ENCODE measurements around the gene FAM217A. TPM values are rescaled to one million over a fixed set of nuclear protein-coding genes. Genes with fewer than 3 reads are reported as not detected.

The FAM217A gene
- total and polyA plus RNA-seq, 2 of the 13 experiments (the other 11 are each of a cell fraction or from before 2014, with no cell fraction given): not detected

DNA sequence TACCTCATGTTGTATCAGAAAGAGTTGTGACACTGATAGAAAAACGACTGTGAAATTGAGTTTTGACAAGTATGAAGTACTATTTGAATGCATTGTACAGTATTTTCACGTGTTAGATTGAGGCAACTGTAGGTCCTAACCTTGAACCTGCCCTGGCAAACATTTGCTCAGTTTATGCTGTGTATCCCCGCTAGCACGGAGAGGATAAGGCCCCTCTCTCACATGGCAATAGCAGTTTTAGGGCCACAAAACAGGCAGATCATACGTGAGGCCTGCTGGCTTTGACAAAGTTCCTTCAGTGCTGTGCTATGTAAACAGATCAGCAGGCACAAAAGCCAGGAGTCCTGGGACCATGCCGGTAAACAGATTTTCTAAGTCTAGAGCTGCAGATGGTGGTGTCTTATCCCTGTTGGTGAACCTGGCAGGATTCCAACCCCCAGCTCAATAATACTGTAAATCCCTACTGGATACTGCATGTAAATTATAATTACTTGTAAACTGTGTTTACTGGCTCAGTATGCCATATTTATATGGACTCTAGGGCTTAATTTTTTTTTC is 23.8 kb upstream of the FAM217A start (continued):
- TF ChIP-seq, protein P1, sequence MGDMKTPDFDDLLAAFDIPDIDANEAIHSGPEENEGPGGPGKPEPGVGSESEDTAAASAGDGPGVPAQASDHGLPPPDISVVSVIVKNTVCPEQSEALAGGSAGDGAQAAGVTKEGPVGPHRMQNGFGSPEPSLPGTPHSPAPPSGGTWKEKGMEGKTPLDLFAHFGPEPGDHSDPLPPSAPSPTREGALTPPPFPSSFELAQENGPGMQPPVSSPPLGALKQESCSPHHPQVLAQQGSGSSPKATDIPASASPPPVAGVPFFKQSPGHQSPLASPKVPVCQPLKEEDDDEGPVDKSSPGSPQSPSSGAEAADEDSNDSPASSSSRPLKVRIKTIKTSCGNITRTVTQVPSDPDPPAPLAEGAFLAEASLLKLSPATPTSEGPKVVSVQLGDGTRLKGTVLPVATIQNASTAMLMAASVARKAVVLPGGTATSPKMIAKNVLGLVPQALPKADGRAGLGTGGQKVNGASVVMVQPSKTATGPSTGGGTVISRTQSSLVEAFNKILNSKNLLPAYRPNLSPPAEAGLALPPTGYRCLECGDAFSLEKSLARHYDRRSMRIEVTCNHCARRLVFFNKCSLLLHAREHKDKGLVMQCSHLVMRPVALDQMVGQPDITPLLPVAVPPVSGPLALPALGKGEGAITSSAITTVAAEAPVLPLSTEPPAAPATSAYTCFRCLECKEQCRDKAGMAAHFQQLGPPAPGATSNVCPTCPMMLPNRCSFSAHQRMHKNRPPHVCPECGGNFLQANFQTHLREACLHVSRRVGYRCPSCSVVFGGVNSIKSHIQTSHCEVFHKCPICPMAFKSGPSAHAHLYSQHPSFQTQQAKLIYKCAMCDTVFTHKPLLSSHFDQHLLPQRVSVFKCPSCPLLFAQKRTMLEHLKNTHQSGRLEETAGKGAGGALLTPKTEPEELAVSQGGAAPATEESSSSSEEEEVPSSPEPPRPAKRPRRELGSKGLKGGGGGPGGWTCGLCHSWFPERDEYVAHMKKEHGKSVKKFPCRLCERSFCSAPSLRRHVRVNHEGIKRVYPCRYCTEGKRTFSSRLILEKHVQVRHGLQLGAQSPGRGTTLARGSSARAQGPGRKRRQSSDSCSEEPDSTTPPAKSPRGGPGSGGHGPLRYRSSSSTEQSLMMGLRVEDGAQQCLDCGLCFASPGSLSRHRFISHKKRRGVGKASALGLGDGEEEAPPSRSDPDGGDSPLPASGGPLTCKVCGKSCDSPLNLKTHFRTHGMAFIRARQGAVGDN (CRISPR knock-in tag; IDR thresholded peaks at IDR 0.05): no peak
- TF ChIP-seq, protein P2, sequence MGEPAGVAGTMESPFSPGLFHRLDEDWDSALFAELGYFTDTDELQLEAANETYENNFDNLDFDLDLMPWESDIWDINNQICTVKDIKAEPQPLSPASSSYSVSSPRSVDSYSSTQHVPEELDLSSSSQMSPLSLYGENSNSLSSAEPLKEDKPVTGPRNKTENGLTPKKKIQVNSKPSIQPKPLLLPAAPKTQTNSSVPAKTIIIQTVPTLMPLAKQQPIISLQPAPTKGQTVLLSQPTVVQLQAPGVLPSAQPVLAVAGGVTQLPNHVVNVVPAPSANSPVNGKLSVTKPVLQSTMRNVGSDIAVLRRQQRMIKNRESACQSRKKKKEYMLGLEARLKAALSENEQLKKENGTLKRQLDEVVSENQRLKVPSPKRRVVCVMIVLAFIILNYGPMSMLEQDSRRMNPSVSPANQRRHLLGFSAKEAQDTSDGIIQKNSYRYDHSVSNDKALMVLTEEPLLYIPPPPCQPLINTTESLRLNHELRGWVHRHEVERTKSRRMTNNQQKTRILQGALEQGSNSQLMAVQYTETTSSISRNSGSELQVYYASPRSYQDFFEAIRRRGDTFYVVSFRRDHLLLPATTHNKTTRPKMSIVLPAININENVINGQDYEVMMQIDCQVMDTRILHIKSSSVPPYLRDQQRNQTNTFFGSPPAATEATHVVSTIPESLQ (CRISPR knock-in tag; conservative IDR thresholded peaks at IDR 0.05): no peak
- TF ChIP-seq, protein P3, sequence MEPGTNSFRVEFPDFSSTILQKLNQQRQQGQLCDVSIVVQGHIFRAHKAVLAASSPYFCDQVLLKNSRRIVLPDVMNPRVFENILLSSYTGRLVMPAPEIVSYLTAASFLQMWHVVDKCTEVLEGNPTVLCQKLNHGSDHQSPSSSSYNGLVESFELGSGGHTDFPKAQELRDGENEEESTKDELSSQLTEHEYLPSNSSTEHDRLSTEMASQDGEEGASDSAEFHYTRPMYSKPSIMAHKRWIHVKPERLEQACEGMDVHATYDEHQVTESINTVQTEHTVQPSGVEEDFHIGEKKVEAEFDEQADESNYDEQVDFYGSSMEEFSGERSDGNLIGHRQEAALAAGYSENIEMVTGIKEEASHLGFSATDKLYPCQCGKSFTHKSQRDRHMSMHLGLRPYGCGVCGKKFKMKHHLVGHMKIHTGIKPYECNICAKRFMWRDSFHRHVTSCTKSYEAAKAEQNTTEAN (CRISPR knock-in tag; conservative IDR thresholded peaks at IDR 0.05): peak; percentile 91
- TF ChIP-seq ZNF280D (CRISPR knock-in tag; IDR thresholded peaks at IDR 0.05): peak; percentile 95; the same call in 1 of the 2 replicates
- TF ChIP-seq STAT6 (CRISPR knock-in tag; IDR thresholded peaks at IDR 0.05; ENCODE audit: borderline replicate concordance): no peak; the same call in none of the 2 replicates
- no peak; the same call in 1 of the 2 replicates for TF ChIP-seq SALL2 (CRISPR knock-in tag; IDR thresholded peaks at IDR 0.05)
- 0 out of 2 replicates have a peak, but pooled peaks have one; percentile 16 for TF ChIP-seq ZNF121 (CRISPR knock-in tag; IDR thresholded peaks at IDR 0.05)
- TF ChIP-seq, protein P4, sequence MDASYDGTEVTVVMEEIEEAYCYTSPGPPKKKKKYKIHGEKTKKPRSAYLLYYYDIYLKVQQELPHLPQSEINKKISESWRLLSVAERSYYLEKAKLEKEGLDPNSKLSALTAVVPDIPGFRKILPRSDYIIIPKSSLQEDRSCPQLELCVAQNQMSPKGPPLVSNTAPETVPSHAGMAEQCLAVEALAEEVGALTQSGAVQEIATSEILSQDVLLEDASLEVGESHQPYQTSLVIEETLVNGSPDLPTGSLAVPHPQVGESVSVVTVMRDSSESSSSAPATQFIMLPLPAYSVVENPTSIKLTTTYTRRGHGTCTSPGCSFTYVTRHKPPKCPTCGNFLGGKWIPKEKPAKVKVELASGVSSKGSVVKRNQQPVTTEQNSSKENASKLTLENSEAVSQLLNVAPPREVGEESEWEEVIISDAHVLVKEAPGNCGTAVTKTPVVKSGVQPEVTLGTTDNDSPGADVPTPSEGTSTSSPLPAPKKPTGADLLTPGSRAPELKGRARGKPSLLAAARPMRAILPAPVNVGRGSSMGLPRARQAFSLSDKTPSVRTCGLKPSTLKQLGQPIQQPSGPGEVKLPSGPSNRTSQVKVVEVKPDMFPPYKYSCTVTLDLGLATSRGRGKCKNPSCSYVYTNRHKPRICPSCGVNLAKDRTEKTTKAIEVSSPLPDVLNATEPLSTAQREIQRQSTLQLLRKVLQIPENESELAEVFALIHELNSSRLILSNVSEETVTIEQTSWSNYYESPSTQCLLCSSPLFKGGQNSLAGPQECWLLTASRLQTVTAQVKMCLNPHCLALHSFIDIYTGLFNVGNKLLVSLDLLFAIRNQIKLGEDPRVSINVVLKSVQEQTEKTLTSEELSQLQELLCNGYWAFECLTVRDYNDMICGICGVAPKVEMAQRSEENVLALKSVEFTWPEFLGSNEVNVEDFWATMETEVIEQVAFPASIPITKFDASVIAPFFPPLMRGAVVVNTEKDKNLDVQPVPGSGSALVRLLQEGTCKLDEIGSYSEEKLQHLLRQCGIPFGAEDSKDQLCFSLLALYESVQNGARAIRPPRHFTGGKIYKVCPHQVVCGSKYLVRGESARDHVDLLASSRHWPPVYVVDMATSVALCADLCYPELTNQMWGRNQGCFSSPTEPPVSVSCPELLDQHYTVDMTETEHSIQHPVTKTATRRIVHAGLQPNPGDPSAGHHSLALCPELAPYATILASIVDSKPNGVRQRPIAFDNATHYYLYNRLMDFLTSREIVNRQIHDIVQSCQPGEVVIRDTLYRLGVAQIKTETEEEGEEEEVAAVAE (CRISPR knock-in tag; IDR thresholded peaks at IDR 0.05; ENCODE audit: borderline replicate concordance): peak; percentile 92; the same call in 1 of the 2 replicates
- TF ChIP-seq ZNF713 (CRISPR knock-in tag; IDR thresholded peaks at IDR 0.05): 0 out of 2 replicates have a peak, but pooled peaks have one; percentile 49

Measured in HepG2 (cell line).